Right lung (tissue), 5 donors: ENCODE results near the gene DGKD. TPM values are rescaled to one million over a fixed set of nuclear protein-coding genes. Genes with fewer than 3 reads are reported as not detected.
"Not testable (repeated sequence)": the region's sequence is repeated elsewhere in the genome, so short reads cannot be mapped to it uniquely, and the experiment has no call there.

Experiments used
- DNase-seq, 2 donors: peaks; one replicate each; pipeline ENCODE4 v3.0.0-alpha.2; 2013
- polyA plus RNA-seq, 5 donors: library from polyadenylated mRNA; unstranded; fragments of 120-200 nt; gene quantifications; one replicate each; pipeline versions ENCODE4 v1.2.1 to v1.2.3, GENCODE V29; 2013; ENCODE audit warnings: inconsistent platforms in 1 of 5, low replicate concordance in 1 of 5; ENCODE audit not compliant: insufficient read length in 5 of 5, insufficient read depth in 1 of 5

Gene DGKD
- polyA plus RNA-seq, 5 donors = 23.5 to 32.5 (median 29.2) TPM

- no peak for DNase-seq
These were observed 31.3 kb downstream of the DGKD start for GRCh38 chr2:233385489-233386044.

GRCh38 chr2:233386382-233387041 is 32.2 kb downstream of the DGKD start:
- DNase-seq = peak; percentile 12 to 34

- no peak for DNase-seq
These were observed 32.9 kb downstream of the DGKD start for GRCh38 chr2:233387225-233387624.

GRCh38 chr2:233387667-233388528 is 33.6 kb downstream of the DGKD start:
- peak; percentile 95 to 97 for DNase-seq

GRCh38 chr2:233389601-233390125 is 35.4 kb downstream of the DGKD start:
- no peak for DNase-seq

- no peak for DNase-seq
These were observed 41.4 kb downstream of the DGKD start for GRCh38 chr2:233395687-233396086.

- not testable (repeated sequence) for DNase-seq
These were observed 42.7 kb downstream of the DGKD start for GRCh38 chr2:233396726-233397665.

- DNase-seq = no peak
These were observed 45.3 kb downstream of the DGKD start for GRCh38 chr2:233399306-233400225.

GRCh38 chr2:233400341-233400740 is 46.0 kb downstream of the DGKD start:
- no peak for DNase-seq

GRCh38 chr2:233400961-233401360 is 46.7 kb downstream of the DGKD start:
- no peak for DNase-seq

GRCh38 chr2:233402346-233402745 is 48.1 kb downstream of the DGKD start:
- DNase-seq = no peak

GRCh38 chr2:233402789-233403188 is 48.5 kb downstream of the DGKD start:
- DNase-seq = no peak

- DNase-seq = no peak
These were observed 49.9 kb downstream of the DGKD start for GRCh38 chr2:233404222-233404621.

GRCh38 chr2:233406865-233407264 is 52.6 kb downstream of the DGKD start:
- no peak for DNase-seq

- DNase-seq = peak; percentile 56 to 58
These were observed 53.5 kb downstream of the DGKD start for GRCh38 chr2:233407771-233408181.

- no peak for DNase-seq
These were observed 54.3 kb downstream of the DGKD start for GRCh38 chr2:233408366-233409285.

GRCh38 chr2:233409286-233409991 is 55.1 kb downstream of the DGKD start:
- DNase-seq = no peak

GRCh38 chr2:233410196-233410760 is 56.0 kb downstream of the DGKD start:
- no peak for DNase-seq
